Trophoblast cell (in vitro differentiated cells and primary cell): Measurements from ENCODE around the gene RAB36.

Source experiments
- DNase-seq, 2 donors: peaks; one replicate each; pipeline ENCODE4 v3.0.0-alpha.2; 2016
- H2AFZ ChIP-seq: 2 replicates; pipeline ENCODE4 v1.6.1; 2013; ENCODE audit warnings: low read length, moderate library complexity, mild to moderate bottlenecking; ENCODE audit not compliant: insufficient read depth, poor library complexity
- H2AK5ac ChIP-seq: 2 replicates; pipeline ENCODE4 v1.6.1; 2013; ENCODE audit warnings: mild to moderate bottlenecking, low read length
- H2BK120ac ChIP-seq: 2 replicates; pipeline ENCODE4 v1.6.1; 2013; ENCODE audit warnings: low read length, mild to moderate bottlenecking, moderate library complexity; ENCODE audit not compliant: insufficient read depth, poor library complexity
- H2BK12ac ChIP-seq: 2 replicates; pipeline ENCODE4 v1.6.1; 2013; ENCODE audit warnings: mild to moderate bottlenecking, low read length, moderate library complexity
- H2BK5ac ChIP-seq: 2 replicates; pipeline ENCODE4 v1.6.1; 2013; ENCODE audit warnings: low read length, low read depth, moderate library complexity, mild to moderate bottlenecking; ENCODE audit not compliant: poor library complexity
- H3K14ac ChIP-seq: 2 replicates; pipeline ENCODE4 v1.6.1; 2013; ENCODE audit warnings: mild to moderate bottlenecking, low read length
- H3K18ac ChIP-seq: 2 replicates; pipeline ENCODE4 v1.6.1; 2013; ENCODE audit warnings: mild to moderate bottlenecking, low read length
- H3K23ac ChIP-seq: 2 replicates; pipeline ENCODE4 v1.6.1; 2013; ENCODE audit warnings: low read length
- H3K27ac ChIP-seq: 2 replicates; pipeline ENCODE4 v1.5.1; 2013; ENCODE audit warnings: low read depth, mild to moderate bottlenecking, inconsistent platforms, low read length, moderate library complexity
- H3K27me3 ChIP-seq: 2 replicates; pipeline ENCODE4 v1.6.1; 2013; ENCODE audit warnings: inconsistent platforms, mild to moderate bottlenecking, low read length, moderate library complexity; ENCODE audit not compliant: insufficient read depth
- H3K36me3 ChIP-seq, 2 experiments: 1 replicate in 1 of 2; 2 replicates in 1 of 2; pipeline ENCODE4 v1.6.1; 2013; ENCODE audit warnings: low read length in 2 of 2, mild to moderate bottlenecking in 2 of 2, moderate library complexity in 1 of 2; ENCODE audit not compliant: insufficient read depth in 2 of 2, control insufficient read depth in 1 of 2
- H3K4ac ChIP-seq: 2 replicates; pipeline ENCODE4 v1.6.1; 2013; ENCODE audit warnings: low read depth, mild to moderate bottlenecking, low read length, moderate library complexity
- H3K4me1 ChIP-seq, 2 experiments: 1 replicate in 1 of 2; 2 replicates in 1 of 2; pipeline ENCODE4 v1.6.1; 2013; ENCODE audit warnings: low read length in 2 of 2, mild to moderate bottlenecking in 2 of 2, moderate library complexity in 1 of 2; ENCODE audit not compliant: insufficient read depth in 2 of 2, control insufficient read depth in 1 of 2
- H3K4me2 ChIP-seq: 2 replicates; pipeline ENCODE4 v1.6.1; 2013; ENCODE audit warnings: inconsistent platforms, mild to moderate bottlenecking, low read length, moderate library complexity
- H3K4me3 ChIP-seq: 2 replicates; pipeline ENCODE4 v1.5.1; 2013; ENCODE audit warnings: mild to moderate bottlenecking, low read depth, low read length, inconsistent platforms
- H3K79me1 ChIP-seq: one replicate; pipeline ENCODE4 v1.6.1; 2013; ENCODE audit warnings: low read length
- H3K79me2 ChIP-seq: 2 replicates; pipeline ENCODE4 v1.6.1; 2013; ENCODE audit warnings: low read length, mild to moderate bottlenecking; ENCODE audit not compliant: control insufficient read depth, insufficient read depth, poor library complexity
- H3K9ac ChIP-seq: 2 replicates; pipeline ENCODE4 v1.6.1; 2013; ENCODE audit warnings: mild to moderate bottlenecking, low read length
- H3K9me3 ChIP-seq: 2 replicates; pipeline ENCODE4 v1.6.1; 2013; ENCODE audit warnings: low read depth, mild to moderate bottlenecking, control low read depth, inconsistent platforms, low read length; ENCODE audit not compliant: insufficient read depth
- H4K12ac ChIP-seq: 2 replicates; pipeline ENCODE4 v1.6.1; 2013; ENCODE audit warnings: low read depth, mild to moderate bottlenecking, low read length, moderate library complexity
- H4K8ac ChIP-seq: 2 replicates; pipeline ENCODE4 v1.6.1; 2013; ENCODE audit warnings: low read depth, mild to moderate bottlenecking, low read length, moderate library complexity
- H4K91ac ChIP-seq: one replicate; pipeline ENCODE4 v1.6.1; 2013; ENCODE audit warnings: low read depth, mild to moderate bottlenecking, low read length, moderate library complexity
- WGBS: extraction: QIAGEN DNeasy Blood & Tissue Kit; methylation state at CpG from one replicate; pipeline ENCODE4 v1.1.7; 2013; ENCODE audit warnings: missing lambda C conversion rate; ENCODE audit not compliant: insufficient read length, insufficient coverage; ENCODE audit errors: extremely low coverage; 5-methylcytosine and 5-hydroxymethylcytosine counted together

RAB36 gene

DNA sequence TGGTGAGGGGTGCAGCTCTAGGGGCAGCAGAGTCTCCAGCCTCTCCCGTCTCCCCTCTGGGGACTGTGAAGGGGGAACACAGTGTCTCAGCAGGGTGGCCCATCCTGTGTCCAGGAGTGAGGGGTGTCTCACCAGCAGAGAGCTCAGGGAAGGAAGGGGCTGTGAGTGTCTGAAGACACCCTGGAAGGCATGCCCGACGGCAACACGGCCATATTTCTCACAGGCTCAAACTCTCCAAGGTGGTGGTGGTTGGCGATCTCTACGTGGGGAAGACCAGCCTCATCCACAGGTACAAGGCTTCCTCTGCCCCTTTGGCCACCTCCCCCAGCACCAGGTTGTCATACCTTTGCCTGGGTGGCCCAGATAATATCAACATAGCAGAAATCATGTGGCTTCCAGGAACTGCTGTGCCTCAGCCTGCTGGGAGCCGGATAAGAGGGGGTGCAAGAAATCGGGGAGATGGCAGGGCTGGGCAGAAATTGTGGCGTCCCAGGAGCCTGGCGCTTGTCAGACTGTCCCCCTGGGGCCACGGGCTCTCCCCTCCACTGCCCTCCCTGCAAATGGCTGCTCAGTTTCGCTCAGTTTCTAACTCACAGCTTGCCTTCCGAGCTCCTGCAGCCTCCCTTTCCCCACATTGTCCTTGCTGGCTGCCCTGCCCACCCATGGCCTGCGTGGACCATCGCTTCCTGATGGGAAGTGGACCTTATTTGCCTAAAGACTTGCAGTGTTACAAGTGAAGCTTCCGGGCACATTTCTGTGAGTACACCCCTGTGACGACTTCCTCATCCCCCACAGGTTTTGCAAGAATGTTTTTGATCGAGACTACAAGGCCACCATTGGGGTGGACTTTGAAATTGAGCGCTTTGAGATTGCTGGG, 7.2 kb downstream of the RAB36 start:
- Histone ChIP-seq H2AK5ac (peak overlapping the region; percentile 28), H4K12ac (no peak overlapping the region), H3K79me1 (peaks cover 4% of the 10 kb centered on the region), H3K23ac (no peak overlapping the region), H3K4me1 (peaks cover 9 to 19% of the 10 kb centered on the region in 2 experiments), H3K27ac (no peak overlapping the region), H3K9me3 (peaks cover 2% of the 10 kb centered on the region), H3K9ac (no peak overlapping the region), H2BK12ac (no peak overlapping the region), H3K14ac (peak overlapping the region; percentile 39), H2BK120ac (no peak overlapping the region), H3K4ac (no peak overlapping the region), H3K18ac (peak overlapping the region; percentile 30), H2AFZ (no peak overlapping the region), H4K91ac (no peak overlapping the region), H3K36me3 (no peaks in the 10 kb centered on the region), H2BK5ac (no peak overlapping the region), H4K8ac (peak overlapping the region; percentile 56), H3K4me3 (no peak overlapping the region), H3K27me3 (no peaks in the 10 kb centered on the region), H3K79me2 (no peaks in the 10 kb centered on the region), H3K4me2 (no peak overlapping the region)
- no CpG with 5 or more reads among the region's 19 CpGs for WGBS
- peak in 1 of 2 donors; percentile 51 for DNase-seq

DNA sequence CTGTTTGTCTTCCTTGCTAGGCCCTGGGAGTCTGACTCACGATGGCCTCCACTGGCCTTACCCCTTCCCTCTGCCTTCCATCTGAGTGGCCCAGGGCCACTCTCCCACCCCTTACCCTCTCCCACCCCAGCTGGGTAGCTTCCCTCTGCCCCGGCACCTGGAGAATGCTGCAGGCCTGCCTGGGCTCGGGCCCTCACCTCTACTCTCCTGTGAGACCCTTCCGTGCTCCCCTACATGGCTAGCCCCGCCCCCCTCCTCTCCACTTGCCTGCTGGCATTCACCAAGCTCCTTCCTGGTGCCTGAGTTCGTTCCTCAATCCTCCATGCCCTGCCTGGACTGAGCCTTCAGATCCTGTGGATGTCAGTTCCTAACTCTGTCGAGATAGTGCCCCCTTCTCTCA, 8.7 kb downstream of the RAB36 start:
- H4K91ac ChIP-seq, result no peak overlapping the region
- H4K8ac ChIP-seq, result no peak overlapping the region
- H3K9me3 ChIP-seq, result peaks cover 2% of the 10 kb centered on the region
- peaks cover 4% of the 10 kb centered on the region for H3K79me1 ChIP-seq
- no peaks in the 10 kb centered on the region for H3K27me3 ChIP-seq
- no peak overlapping the region for H2AK5ac ChIP-seq
- peaks cover 16 to 22% of the 10 kb centered on the region in 2 experiments for H3K4me1 ChIP-seq
- no peak overlapping the region for H4K12ac ChIP-seq
- no peak overlapping the region for H3K14ac ChIP-seq
- H2AFZ ChIP-seq, result no peak overlapping the region
- H3K4me3 ChIP-seq, result no peak overlapping the region
- H3K36me3 ChIP-seq, result no peaks in the 10 kb centered on the region
- H2BK120ac ChIP-seq, result no peak overlapping the region
- no peak overlapping the region for H3K9ac ChIP-seq
- H3K4me2 ChIP-seq, result no peak overlapping the region
- peaks cover 2% of the 10 kb centered on the region for H3K79me2 ChIP-seq
- H3K18ac ChIP-seq, result no peak overlapping the region
- no peak for DNase-seq
- H3K27ac ChIP-seq, result no peak overlapping the region
- no peak overlapping the region for H2BK12ac ChIP-seq
- WGBS, result no CpG with 5 or more reads among the region's 7 CpGs
- H2BK5ac ChIP-seq, result no peak overlapping the region
- no peak overlapping the region for H3K4ac ChIP-seq
- no peak overlapping the region for H3K23ac ChIP-seq

GRCh38 chr22:23154461-23154860, 9.2 kb downstream of the RAB36 start:
- Histone ChIP-seq H2BK12ac (no peak overlapping the region), H3K23ac (no peak overlapping the region), H3K18ac (no peak overlapping the region), H3K14ac (no peak overlapping the region), H3K27me3 (no peaks in the 10 kb centered on the region), H3K9me3 (peaks cover 2% of the 10 kb centered on the region), H4K91ac (no peak overlapping the region), H3K4me1 (peaks cover 16 to 22% of the 10 kb centered on the region in 2 experiments), H2AK5ac (no peak overlapping the region), H3K4ac (no peak overlapping the region), H4K8ac (peak overlapping the region; percentile 32), H2BK5ac (no peak overlapping the region), H3K9ac (no peak overlapping the region), H3K79me1 (peaks cover 4% of the 10 kb centered on the region), H3K36me3 (no peaks in the 10 kb centered on the region), H3K4me3 (no peak overlapping the region), H4K12ac (no peak overlapping the region), H3K79me2 (peaks cover 2% of the 10 kb centered on the region), H3K4me2 (no peak overlapping the region), H2AFZ (no peak overlapping the region), H3K27ac (no peak overlapping the region), H2BK120ac (no peak overlapping the region)
- DNase-seq, result peak; percentile 47 to 78
- no CpG with 5 or more reads among the region's 5 CpGs for WGBS

DNA sequence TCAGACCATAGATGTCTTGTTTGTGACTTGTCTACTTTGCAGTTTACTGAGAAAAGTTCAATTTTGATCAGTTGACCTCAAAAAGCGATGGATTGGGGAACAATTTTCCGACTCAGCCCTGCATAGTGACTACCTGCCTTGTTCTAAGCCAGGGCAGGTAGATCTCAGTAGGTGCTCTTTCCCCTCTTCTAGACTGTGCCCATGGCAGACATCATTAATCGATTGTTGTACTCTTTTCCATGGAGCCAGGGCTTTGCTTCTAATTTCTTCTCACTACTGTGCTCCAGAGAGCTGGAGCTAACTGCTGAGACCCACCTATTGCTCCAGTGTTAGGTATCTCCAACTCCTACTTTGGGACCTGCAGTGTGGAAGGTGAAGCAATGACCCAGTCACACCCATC, 9.9 kb downstream of the RAB36 start:
- H4K8ac ChIP-seq, result no peak overlapping the region
- H2BK5ac ChIP-seq, result no peak overlapping the region
- no CpG with 5 or more reads among the region's 3 CpGs for WGBS
- H2BK120ac ChIP-seq, result no peak overlapping the region
- H2AK5ac ChIP-seq, result no peak overlapping the region
- peaks cover 16 to 18% of the 10 kb centered on the region in 2 experiments for H3K4me1 ChIP-seq
- no peak overlapping the region for H4K91ac ChIP-seq
- H3K14ac ChIP-seq, result no peak overlapping the region
- H3K4me3 ChIP-seq, result no peak overlapping the region
- no peak overlapping the region for H3K4me2 ChIP-seq
- no peak overlapping the region for H3K4ac ChIP-seq
- H2BK12ac ChIP-seq, result no peak overlapping the region
- H2AFZ ChIP-seq, result no peak overlapping the region
- H3K79me2 ChIP-seq, result peaks cover 2% of the 10 kb centered on the region
- H3K9me3 ChIP-seq, result no peaks in the 10 kb centered on the region
- DNase-seq, result no peak
- H3K79me1 ChIP-seq, result peaks cover 4% of the 10 kb centered on the region
- no peak overlapping the region for H4K12ac ChIP-seq
- no peak overlapping the region for H3K27ac ChIP-seq
- H3K36me3 ChIP-seq, result no peaks in the 10 kb centered on the region
- H3K9ac ChIP-seq, result no peak overlapping the region
- H3K18ac ChIP-seq, result no peak overlapping the region
- no peaks in the 10 kb centered on the region for H3K27me3 ChIP-seq
- no peak overlapping the region for H3K23ac ChIP-seq
